Measurements from ENCODE around the gene STX11. TPM values are rescaled to one million over a fixed set of nuclear protein-coding genes. Genes with fewer than 3 reads are reported as not detected.
A peak's percentile ranks its signal among the peaks of the same experiment; 100 is the strongest.

The STX11 gene
- total RNA-seq, 1 donor from 2014 or later: 7.8 TPM

DNA sequence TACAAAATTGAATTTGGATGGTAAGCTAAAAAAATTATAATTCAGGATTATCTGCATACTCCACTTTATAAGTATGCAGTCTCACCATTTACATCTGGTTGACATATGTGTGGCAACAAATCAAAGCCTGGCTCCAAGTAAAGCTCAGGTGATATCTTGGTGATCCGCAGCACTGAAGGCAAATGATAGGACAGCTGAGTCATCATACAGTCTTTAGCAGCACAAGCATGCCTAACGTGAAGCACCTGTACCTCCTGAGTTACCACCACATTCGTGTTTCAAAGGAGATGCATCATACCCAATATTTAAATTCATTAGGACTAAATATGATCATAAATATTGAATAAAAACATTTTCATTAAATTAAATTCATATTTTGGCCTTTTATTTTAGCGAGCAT lies 11.8 kb upstream of the STX11 start:
- DNase-seq (no peak), ATAC-seq (no peak)
- intact Hi-C loops (cut with micrococcal nuclease): no loop called here

- DNase-seq: no peak
- intact Hi-C loops (cut with micrococcal nuclease): no loop called here
- ATAC-seq: no peak
Observed at GRCh38 chr6:144139817-144140216, 10.5 kb upstream of the STX11 start.

GRCh38 chr6:144140867-144141266 lies 9.4 kb upstream of the STX11 start:
- ATAC-seq (no peak), DNase-seq (no peak)
- intact Hi-C loops (cut with micrococcal nuclease): no loop called here

DNA sequence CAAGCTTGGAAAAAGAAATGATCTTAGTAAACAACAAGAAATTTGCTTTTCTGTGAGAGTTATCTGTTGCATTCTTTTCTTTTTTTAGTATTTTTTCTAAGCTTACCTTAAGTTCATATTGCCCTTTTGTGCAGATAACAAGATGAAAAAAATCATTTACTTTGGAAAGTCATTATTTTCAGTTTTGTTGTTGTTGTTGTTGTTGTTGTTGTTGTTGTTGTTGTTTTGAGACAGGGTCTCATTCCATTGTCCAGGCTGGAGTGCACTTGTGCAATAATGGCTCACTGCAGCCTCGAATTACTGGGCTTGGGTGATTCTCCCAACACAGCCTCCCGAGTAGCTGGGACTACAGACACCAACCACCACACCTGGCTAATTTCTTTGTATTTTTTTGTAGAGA lies 8.8 kb upstream of the STX11 start:
- DNase-seq (no peak), ATAC-seq (no peak)
- intact Hi-C loops (cut with micrococcal nuclease): no loop called here

DNA sequence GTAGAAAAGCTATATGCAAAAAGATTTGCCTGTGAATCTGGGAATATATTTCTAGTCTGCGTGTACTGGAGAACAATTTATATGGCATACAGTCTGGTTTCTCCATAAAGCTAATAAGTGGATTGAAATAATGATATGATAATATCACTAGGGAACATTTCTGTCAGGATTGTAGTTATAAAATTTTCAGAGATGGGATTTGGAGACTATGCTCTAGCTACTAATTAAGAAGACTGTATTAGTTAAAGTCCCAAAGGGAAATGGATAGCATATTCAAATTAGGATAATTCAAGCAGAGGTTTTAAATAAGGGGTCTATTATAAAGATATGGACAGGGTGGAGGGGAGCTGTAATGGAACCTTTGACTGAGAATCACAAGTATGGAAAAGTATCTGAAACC lies 7.2 kb upstream of the STX11 start:
- ATAC-seq (no peak), DNase-seq (no peak)
- intact Hi-C loops (cut with micrococcal nuclease): no loop called here

GRCh38 chr6:144143878-144144277 lies 6.4 kb upstream of the STX11 start:
- DNase-seq (no peak), ATAC-seq (no peak)
- intact Hi-C loops (cut with micrococcal nuclease): no loop called here

DNA sequence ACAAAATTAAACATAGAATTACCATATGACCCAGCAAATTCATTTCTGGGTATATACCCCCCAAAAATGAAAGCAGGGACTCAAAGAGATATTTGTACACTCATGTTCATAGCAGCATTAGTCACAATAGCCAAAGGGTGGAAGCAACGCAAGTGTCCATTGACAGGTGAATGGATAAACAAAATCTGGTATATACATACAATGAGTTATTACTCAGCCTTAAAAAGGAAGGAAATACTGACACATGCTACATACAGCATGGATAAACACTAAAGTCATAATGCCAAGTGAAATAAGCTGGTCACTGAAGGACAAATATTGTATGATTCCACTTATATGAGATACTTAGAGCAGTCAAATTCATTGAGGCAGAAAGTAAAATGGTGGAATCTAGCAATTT lies 5.3 kb upstream of the STX11 start:
- DNase-seq (no peak), ATAC-seq (no peak)
- intact Hi-C loops (cut with micrococcal nuclease): no loop called here

DNA sequence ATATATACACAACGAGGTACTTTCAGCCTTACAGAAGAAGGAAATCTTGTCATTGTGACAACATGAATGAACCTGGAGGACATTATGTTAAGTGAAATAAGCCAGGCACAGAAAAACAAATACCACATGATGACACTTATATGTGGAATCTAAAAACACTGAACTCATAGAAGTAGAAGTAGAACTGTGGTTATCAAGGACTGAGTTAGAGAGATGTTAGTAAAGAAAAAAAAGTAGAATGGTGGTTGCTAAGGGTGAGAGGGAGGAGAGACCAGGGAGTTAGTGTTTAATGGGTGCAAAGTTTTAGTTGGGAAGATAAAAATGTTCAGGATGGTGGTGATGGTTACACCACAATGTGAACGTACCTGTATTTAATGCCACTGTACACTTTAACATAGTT lies 4.8 kb upstream of the STX11 start:
- ATAC-seq: no peak
- DNase-seq: no peak
- intact Hi-C loops (cut with micrococcal nuclease): no loop called here

- ATAC-seq (no peak), DNase-seq (no peak)
- intact Hi-C loops (cut with micrococcal nuclease): no loop called here
Observed at GRCh38 chr6:144148886-144149285, 1.4 kb upstream of the STX11 start.

GRCh38 chr6:144149558-144149893 lies 791 bp upstream of the STX11 start:
- ATAC-seq (no peak), DNase-seq (no peak)
- intact Hi-C loops (cut with micrococcal nuclease): no loop called here

GRCh38 chr6:144150710-144151657 lies 667 bp downstream of the STX11 start:
- intact Hi-C loops (cut with micrococcal nuclease): loop anchor here (10.0 kb wide), 1 partner anchor 46 kb away; no protein-coding TSS in a partner anchor
- ATAC-seq (peak; percentile 44), DNase-seq (no peak)

GRCh38 chr6:144152334-144152900 lies 2.1 kb downstream of the STX11 start:
- intact Hi-C loops (cut with micrococcal nuclease): loop anchor here (10.0 kb wide), 1 partner anchor 48 kb away; no protein-coding TSS in a partner anchor
- no peak for DNase-seq

DNA sequence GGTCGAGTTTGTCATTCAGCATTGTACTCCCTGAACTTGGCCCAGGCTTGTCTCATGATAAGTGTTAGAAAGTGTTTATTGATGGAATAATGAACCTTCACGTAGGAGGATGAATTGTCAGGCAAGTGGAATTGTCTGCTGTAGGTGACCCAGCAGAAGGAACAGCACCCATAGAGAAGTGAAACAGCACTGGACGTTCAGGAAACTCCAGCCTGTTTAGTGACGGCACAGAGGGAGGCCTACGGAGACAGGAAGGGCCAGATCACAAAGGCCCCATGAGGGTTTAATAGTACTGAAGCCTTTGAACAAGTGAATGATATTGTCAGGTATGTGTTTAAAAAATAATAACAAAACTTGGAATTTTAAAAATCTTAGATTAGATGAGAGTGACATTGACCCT lies 2.9 kb downstream of the STX11 start:
- no peak for ATAC-seq
- no peak for DNase-seq
- intact Hi-C loops (cut with micrococcal nuclease): loop anchor here (10.0 kb wide), 1 partner anchor 48 kb away; no protein-coding TSS in a partner anchor

More at GRCh38 chr6:144152334-144152900, 2.1 kb downstream of the STX11 start:
- ATAC-seq: no peak

DNA sequence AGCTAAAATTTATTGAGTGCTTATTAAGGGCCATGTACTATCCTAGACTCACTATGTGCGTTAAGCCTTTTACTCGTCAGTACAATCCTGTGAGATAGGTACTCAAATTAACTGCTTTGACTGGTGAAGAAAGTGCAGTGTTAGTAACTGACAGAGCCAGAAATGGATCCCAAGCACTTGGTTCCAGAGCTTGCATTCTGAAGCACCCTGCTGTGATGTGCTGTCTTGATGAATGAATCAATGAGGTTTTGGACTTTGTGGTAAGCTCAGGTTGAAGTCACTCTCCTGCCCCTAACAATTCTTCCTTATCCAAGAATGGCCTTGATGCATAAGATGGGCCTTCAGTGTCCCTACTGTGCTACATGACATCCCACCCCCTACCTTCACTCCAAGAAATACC lies 3.7 kb downstream of the STX11 start:
- ATAC-seq (no peak), DNase-seq (no peak)
- intact Hi-C loops (cut with micrococcal nuclease): loop anchor here (10.0 kb wide), 1 partner anchor 49 kb away; no protein-coding TSS in a partner anchor

DNA sequence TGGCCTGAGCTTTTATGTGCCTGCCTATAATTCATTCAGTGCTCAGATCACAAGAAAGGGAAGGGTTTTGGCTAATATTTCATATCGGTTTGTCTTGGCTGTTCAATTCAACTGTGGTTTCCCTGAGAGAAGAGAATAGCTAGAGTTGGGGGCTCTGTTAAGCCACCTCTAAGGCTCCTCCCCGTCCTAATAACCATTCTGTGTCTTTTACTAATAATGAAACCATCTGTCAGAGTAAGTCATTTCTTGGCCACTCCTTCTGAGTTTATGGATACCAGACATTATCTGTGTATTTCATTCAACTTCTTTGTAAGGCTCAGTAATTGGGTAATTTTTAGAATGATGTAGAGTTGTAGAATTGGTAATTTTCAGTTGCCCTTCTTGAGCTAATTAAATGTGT lies 5.2 kb downstream of the STX11 start:
- intact Hi-C loops (cut with micrococcal nuclease): loop anchor here (10.0 kb wide), 1 partner anchor 51 kb away; no protein-coding TSS in a partner anchor
- DNase-seq (no peak), ATAC-seq (no peak)

GRCh38 chr6:144156338-144156737 lies 6.0 kb downstream of the STX11 start:
- intact Hi-C loops (cut with micrococcal nuclease): loop anchor here (10.0 kb wide), 1 partner anchor 52 kb away; no protein-coding TSS in a partner anchor
- no peak for DNase-seq
- ATAC-seq: no peak

DNA sequence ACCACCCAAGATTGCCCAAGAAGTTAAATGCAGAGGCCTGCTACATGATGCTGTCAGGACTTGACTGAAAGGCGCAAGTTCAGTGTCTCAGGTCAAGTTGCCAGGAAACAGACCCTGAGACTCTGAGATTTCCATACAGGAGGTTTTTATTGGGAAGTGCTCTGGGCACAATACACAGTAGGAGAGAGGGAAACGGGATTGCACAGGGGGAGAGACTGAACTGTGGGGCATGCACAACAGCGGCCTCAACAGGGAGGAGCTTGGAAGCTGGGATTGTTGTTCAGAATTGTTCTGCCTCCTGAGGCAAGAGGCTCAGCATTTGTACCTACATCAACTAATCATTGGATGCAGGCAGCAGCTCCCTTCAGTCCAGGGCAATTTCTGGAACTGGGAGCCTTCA lies 6.7 kb downstream of the STX11 start:
- intact Hi-C loops (cut with micrococcal nuclease): loop anchor here (10.0 kb wide), 1 partner anchor 52 kb away; no protein-coding TSS in a partner anchor
- DNase-seq: no peak
- peak; percentile 58 for ATAC-seq

- intact Hi-C loops (cut with micrococcal nuclease): loop anchor here (10.0 kb wide), 1 partner anchor 53 kb away; no protein-coding TSS in a partner anchor
- DNase-seq (peak; percentile 48), ATAC-seq (peak; percentile 94)
Observed at GRCh38 chr6:144158133-144158532, 7.8 kb downstream of the STX11 start.

DNA sequence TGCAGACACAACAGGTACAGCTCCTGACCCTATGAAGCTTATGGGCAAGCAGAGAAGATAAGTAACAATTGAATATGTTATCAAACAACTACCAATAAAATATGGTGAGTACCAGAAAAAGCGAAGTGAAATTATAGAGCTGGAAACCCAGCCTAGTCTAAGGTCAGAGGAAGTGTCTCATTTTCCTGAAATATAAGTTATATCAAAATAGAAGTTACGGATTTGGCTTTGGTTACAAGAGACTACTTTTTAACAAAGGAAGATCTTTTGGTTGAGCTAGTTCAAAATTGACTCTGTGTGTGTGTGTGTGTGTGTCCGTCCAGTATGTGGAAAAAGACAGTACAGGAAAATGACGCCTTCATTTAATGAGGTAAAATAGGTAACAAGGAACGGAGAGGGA lies 8.9 kb downstream of the STX11 start:
- ATAC-seq: peak; percentile 9
- DNase-seq: no peak
- intact Hi-C loops (cut with micrococcal nuclease): loop anchor here (10.0 kb wide), 1 partner anchor 54 kb away; no protein-coding TSS in a partner anchor

DNA sequence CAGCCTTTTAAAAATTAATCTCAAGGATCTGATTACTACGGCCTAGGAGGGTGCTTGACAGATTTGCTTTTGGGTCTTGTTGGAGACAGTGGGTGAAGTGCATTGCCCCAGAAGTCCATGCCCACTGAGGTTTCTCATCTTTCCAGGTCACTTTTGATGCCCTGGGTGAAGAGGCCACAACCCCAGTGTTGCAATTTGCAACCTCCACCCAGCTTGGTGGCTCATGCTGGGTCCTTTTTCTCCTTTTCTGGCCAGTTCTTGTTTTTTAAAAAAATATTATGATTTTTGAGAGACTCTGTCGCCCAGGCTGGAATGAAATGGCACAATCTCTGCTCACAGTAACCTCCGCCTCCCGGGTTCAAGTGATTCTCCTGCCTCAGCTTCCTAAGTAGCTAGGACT lies 9.4 kb downstream of the STX11 start:
- intact Hi-C loops (cut with micrococcal nuclease): loop anchor here (10.0 kb wide), 1 partner anchor 55 kb away; no protein-coding TSS in a partner anchor
- no peak for ATAC-seq

More for the DNA sequence above, 9.4 kb downstream of the STX11 start:
- no peak for DNase-seq
